NOMO-1 treated with DMSO at 0.1 percent for 48 hours (cell line): Measurements from ENCODE around the gene SPECC1.
"Not testable (repeated sequence)": the region's sequence is repeated elsewhere in the genome, so short reads cannot be mapped to it uniquely, and the experiment has no call there.

Experiments
- DNase-seq: peaks from one replicate; lab custom pipeline; 2025; ENCODE audit not compliant: unreplicated experiment; lab: John Stamatoyannopoulos, UW

The SPECC1 gene

DNA sequence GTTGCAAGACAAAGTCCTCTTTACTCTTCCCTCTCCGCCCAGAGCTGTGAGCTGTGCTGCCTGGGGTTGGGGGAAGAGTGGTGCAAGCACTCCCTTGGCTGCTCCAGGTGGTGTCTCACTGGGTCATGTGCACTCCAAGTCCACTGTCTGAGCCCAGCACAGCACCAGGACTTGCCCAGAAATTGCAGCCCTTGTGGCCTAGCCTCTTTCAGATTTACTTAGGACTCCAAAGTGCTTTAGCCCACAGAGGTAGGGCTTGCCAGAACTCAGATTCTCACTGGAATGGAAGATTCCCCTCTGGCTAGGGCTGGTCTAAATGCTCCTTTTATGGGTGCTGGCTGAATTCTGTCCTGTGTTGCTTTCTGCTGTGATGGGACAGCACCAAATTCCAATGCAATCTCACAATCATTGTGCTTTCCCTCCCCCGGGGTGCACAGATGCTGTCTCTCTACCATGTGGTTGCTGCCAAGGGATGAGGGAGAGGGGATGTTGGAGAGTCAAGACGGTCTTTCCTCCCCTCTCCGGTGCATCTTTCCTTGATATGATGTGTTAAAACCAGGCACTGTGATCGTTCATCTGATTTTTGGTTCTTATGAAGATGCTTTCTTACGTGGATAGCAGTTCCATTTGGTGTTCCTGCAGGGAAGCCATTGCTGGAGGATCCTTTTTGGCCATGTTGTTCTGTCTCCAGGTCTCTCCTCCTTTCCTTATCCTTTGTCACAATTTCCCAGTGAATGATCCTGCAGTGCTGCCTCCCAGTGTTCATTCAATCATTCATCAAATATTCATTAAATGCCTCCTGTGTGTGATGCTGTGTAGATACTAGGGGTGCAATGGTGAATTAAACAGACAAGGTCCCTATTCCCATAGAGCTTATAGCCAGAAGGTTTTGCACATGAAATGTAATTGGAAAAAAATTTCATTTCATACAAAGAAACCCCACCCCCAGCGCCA, 216.3 kb downstream of the SPECC1 start:
- DNase-seq = no peak

DNA sequence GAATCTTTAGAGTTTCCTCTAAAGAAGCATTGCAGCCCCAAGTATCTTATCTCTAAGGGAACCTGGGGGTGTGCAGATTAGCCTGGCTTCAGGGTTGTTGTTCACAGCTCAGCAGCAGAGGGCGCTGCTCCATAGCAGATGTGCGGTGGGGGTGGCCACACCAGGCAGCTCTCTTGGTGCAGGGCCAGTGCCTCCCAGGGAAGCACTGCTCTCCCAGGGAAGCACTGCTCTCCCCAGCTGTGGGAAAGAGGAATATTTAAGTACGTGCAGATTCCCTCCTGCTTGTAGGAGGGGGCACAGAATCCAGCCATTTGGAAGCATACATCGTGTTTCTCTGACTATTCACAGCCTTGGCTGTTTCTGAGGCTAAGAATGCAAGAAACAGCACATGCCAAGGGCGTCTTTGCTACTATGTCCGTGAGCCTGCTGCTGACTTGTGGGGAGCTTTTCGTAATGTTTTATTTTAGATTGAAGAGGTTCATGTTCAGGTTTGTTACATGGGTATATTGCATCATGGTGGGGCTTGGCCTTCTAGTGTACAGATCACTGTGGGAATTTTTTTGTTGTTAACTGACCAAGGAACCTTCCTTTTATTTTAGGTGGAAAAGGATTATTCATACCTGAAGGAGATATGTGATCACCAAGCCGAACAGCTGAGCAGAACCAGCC, 217.8 kb downstream of the SPECC1 start:
- peak; percentile 70 for DNase-seq

DNA sequence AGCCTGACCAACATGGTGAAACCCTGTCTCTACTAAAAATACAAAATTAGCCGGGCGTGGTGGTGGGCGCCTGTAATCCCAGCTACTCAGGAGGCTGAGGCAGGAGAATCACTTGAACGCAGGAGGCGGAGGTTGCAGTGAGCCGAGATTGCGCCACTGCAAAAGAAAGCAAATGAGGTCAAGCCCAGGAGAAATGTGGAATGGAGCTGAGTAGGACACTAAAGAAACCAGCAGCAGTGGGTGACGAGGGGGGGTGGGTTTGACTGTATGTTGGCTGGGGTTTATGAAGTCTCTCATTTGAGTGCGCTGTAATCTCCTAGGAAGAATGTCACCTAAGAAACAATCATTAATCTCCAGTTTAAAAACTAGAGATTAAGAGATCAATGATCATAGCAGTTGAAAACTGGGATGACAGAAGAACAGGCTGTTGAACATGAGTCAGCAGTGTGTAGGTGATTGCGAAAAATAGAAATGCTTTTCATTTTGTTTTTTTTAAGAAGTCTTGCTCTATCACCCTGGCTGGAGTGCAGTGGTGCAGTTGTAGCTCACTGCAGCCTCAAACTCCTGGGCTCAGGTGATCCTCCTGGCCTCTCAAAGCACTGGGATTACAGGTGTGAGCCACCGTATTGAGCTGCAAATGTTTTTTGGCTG, 218.7 kb downstream of the SPECC1 start:
- DNase-seq = peak; percentile 66

DNA sequence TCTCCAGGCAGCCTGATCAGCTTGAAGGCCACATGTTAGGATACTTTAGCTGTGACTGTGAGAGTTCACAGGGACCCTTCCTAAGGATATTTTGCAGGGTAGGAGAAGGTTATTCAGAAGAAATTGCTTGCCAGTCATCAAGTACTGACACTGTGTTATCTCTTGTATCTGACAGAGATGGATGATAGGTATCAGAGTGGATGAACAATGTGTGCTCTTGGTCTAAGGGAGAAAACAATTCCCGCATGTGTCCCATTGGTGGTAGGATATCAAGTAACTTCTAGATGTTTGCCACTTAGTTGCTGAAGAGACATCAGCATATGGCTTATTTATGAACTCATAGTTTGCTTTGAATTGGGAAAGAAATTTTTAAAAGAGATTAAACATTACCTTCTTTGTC, 219.3 kb downstream of the SPECC1 start:
- DNase-seq = no peak

DNA sequence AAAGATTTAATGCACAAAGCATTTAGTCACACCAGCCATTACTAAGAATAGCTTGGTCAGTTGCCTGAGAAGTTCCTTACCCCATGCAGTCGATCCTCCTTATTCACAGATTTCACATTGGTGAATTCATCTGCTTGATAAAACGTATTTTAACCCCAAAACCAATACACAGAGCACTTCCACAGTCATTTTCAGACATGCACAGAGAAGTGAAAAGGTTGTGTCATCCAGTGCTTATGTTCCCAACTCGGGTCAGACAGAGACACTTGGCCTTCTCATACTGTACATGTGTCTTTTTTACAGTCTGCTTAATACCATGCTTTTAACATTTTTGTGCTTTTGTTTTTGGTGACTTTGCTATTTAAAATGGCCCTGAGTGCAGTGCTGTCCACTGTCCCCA, 219.7 kb downstream of the SPECC1 start:
- DNase-seq = no peak

DNA sequence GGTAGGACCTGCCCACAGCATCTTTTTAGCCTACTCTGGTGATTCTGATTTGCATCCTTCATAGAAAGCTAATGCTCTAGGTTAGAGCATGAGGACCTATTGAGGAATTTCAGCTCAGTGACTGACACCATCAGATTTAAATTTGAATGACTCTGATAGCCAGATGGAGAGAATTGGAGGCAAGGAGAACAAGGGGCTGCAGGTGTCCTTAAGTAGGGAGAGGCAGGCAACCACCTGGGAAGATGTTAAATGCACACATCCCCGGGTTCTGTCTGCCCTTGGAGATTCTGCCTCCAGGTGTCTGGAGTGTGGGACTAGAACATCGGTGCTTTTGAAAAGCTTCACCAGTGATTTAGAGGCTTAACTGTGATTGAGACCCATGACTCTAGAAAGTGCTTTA, 221.8 kb downstream of the SPECC1 start:
- no peak for DNase-seq

DNA sequence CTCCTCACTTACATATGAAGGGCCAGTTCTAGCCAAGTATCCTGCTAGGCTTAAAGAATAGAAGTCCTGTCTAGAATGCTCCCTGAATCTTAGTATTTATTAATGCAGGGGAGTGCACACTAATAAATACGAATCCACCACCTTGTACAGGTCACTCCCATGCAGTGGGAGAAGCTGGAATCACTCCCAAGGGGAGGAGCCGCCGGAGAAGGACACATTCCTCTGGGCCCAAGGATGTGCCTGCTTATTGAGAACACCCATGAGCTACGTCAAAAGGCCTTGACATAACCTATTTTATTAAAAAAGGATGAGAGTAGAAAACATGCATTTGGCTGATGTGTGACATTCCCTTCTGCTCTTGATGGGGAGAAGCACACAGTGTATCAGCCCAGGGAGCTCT, 223.5 kb downstream of the SPECC1 start:
- no peak for DNase-seq

DNA sequence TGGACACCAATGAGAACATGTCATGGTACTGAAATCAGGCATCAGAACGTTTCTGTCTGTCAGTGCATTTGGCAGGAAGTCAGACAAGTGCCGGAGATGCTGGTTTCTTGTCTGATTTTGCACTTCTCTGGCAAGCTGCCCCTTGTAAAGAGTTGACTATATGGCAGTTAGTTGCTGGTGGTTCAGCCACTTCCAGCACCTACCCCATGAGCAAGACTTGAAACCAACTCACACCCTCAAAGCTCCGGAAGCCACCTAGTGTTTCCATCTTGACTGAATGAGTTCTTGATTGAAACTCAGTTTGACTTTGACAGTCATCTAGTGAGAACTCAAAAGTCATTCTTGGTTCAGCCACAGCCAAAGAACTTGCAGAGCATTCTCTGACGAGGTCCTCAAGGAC, 225.1 kb downstream of the SPECC1 start:
- DNase-seq = no peak

DNA sequence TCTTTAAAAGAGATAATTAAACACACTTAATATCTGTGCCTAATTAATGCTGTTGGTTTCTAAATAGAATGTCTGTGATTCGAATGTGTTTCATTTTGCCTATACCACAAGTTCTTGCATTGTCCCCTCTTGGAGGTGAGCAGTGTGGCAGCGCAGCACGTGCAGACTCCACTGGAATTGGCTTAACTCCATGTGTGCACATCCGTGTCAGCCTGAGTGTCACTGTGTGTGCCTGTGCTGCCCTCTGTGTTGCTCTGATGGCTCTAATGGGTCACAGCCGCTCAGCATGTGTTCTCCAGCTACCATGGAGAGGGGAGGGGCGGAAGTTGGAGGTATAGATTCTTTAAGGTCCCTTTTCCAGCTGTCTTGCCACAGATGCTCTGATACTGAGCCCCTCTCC, 226.6 kb downstream of the SPECC1 start:
- DNase-seq = no peak

DNA sequence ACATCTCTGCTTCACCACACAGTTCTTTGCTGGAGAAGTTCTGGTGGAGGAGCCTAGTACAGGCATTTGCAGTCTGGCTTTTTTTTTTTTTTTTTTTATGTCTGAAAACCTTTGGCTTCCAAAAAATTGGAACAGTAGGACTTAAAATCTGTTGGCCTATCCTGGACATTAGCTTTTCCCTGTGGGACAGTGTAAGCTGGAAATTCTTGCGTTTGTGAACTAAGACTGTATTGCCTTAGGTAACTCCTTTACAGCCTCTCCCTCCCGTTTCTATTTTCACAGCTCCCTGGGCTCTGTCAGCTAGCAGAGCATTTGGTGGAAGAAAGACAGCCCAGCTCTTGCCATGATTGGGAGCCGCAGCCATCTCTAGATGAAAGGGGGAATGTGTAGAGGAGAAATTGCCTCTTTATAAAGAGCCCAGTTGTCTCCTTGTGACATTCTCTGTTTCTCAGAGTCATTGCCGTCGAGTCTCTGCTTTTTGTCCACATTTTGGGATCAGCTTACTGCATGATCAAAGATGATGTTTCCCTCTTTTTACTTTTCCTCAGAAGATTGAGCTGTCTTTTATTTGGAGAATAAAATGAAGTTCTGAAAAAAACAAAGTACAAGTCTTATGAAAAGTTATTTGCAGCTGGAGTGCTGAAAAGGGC, 227.5 kb downstream of the SPECC1 start:
- no peak for DNase-seq

DNA sequence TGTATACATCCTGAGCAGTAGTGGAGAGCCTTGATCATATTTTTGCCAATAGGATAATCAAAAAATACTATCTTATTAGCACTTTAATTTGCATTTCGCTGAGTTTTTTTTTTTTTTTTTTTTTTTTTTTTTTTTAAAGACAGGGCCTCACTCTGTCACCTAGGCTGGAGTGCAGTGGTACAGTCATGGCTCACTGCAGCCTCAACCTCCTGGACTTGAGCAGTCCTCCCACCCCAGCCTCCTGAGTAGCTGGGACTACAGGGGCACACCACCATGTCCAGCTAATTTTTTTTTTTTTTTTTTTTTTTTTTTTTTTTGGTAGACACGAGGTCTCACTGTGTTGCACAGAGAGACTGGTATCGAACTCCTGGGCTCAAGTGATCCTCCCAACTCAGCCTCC, 230.6 kb downstream of the SPECC1 start:
- not testable (repeated sequence) for DNase-seq

DNA sequence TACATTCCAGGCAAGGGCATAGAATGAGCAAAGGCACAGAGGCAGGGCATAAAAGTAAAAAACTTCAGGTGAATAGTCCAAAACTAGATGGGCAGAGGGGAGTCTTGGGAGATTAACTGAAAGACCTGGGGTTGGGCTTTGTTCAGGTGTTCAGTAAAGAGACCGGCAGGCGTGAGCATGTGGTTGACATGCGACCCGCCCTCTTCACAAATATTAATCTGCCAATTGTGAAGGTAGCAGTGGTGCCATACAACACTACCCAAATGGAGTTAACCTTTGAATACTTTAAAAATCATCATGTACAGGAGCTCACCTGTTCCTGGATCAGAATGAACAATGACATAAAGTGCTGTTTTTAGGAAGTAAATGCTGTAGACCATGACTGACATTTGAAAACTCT, 232.7 kb downstream of the SPECC1 start:
- DNase-seq = no peak

DNA sequence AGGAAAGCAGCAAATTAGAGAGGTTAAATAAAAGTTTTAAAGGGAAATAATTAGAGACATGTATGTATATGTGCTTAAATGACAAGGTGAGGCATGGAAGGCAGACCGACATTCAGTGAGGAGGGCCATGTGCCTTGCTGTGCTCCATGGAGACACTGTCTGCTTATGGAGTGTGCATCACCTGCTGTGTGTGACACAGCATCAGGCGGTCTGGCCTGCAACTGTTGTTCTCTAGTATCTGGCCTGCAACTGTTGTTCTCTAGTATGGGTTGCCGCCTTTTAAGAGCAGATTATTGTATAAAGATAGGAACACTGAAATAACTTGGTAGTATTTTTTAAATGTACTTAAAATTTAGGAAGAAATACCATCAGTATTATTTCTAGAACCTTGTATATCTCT, 233.1 kb downstream of the SPECC1 start:
- DNase-seq = no peak

DNA sequence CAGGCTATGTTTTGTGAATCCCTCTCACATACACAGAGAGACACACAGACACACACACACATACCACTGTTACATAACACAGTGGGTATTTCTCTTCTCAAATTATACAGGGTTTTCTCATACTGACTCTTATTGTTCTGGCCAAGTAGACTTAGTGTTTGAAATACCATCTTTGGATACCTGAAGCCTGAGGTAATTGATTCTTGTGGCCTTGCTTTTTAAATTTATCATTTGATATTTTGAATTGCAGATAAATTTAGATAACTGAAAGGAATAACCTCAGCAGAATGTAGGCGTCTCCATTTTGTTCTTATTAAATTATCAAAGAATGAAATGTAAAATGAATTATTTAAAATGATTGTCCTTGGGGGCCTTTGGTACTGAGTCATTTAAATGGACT, 234.4 kb downstream of the SPECC1 start:
- DNase-seq = no peak

DNA sequence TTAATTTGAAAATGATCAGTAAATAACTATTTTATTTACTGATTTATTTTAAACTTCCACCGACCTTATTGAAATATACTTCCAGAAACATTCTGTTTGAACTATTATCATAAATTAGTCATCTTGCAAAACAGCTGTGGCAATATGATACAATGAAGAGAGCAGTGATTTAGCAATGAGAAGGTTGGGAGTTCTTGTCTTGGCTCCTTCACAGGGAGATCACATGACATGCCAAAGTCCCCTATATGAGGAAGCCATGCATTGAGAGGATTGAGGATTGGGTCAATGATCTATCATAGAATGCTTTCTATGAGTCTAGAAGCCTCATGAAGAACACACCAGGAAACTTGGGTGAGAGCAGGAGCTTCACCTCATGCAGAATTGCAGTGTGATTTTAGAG, 235.5 kb downstream of the SPECC1 start:
- DNase-seq = no peak

DNA sequence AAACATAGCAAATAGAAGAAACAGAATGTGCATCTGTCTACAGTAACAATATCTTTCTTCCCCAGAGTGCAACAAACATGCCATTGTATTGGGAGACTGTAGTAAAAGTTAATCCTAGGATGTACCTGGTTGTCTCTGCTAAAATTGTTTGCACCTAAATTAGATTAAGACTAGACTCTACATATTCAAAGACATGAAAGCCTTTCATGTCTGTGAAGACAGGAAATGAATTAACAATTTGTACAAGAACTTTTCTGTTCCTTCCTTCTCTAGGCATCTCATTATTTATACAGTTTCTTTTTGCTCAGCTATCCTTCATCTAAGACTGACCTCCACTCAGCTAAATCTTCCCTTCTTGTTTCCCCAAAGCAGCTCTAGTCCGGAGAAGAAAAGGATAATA, 237.5 kb downstream of the SPECC1 start:
- DNase-seq = no peak

DNA sequence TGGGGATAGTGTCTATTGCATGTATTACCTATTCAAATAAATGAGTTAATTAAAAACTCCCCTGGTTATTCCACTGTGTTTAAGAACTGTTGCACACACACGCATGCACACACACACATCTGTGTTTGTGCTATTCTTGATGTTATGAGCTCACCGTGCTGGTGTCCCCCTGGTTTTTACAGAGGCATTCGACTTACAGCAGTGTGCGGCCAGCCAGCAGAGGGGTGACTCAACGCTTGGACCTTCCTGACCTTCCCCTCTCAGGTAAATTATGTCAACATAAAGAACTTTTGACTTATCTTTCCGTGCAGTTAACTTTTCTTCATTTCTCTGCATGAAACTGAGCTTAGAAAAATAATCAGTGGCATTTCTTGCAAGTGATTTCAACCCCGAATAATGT, 244.2 kb downstream of the SPECC1 start:
- DNase-seq = no peak

DNA sequence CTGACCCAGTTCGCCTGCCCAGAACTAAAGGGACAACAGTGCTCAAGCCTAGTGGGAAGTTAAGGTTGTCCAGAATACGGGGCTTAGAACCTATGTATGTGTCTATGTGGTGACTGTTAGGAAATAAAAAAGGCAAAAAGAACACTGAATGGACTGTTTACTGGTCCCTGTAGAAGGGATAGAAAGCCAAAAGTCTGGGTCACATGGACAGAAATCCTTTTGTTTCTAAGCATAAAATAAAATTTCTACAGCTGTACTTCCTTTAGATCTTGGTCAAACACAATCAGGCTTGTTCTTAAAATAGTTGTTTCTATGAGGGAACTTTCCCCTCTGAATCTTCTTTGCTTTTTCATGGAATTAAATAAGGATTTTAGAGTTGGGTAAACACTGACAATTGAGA, 245.4 kb downstream of the SPECC1 start:
- DNase-seq = no peak

DNA sequence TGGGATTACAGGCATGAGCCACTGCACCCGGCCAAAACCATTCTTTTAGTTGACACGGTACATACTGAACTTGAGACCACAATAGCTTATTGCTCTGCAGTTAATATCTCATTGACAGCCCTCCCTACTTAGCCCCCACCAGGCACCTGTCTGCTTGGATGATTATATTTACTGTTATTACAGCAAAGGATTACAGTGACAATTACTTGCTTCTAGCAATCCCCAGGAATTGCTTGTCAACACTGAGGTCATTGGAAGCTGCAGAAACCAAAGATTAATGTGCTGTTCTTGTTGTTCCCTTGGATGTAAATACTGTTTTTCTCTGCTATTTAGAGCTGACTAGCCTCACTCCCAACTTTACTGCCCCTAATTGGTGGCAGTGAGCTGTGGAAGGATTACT, 247.0 kb downstream of the SPECC1 start:
- no peak for DNase-seq

DNA sequence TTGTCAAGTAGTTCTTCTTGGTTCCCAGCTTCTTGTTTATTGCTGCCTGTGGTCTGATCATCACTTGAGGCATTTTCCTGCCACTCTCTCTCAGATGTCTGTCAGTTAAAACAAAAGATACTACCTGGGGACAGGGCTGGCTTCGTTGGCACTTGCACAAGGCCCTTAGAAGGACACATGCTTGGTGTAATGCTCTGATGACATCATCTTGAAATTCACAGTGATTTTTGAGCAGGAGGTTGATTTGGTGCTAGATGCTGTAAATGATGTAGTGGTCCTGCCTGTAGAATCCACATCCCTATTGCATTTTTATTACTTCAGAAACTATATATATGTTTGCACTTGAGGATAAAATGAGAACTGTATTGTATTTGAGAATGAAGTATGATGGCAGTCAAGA, 247.8 kb downstream of the SPECC1 start:
- DNase-seq = no peak

DNA sequence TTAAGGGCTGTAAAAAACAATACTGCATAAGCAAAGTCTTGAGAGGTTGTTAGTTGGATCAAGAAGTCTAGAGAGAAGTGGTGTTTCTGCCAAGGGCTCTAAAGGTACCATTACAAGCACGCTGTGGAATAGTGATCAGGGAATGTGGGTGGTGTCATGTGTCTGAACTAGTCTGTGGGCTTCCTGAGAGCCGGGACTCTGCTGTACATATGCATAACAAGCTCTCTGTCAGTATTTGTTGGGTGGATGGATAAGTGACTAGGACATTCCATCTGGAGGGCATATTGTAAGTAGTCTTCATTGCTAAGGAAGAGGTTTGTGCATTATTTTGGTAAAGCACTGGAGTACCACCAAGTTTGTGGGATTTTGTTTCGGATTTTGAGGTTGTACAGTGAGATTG, 248.6 kb downstream of the SPECC1 start:
- no peak for DNase-seq

DNA sequence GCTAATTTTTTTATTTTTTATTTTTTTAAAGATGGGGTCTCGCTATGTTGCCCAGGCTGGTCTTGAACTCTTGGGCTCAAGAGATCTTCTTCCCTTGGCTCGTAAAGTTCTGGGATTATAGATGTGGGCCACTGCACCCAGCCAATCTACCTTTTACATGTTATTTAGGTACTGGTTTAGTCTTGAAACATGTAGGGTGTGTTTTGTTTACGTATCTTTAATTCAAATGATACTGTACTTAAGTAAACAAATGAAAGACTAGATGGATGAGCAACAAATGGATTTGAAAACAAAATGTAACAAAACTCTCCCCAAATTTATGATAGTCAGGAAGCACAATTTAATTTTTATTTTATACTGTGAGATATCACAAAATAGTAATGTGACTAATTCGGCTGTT, 250.5 kb downstream of the SPECC1 start:
- DNase-seq = no peak
